GM21529 (cell line): Measurements from ENCODE around the gene ABCB10.
"Not testable (repeated sequence)": the region's sequence is repeated elsewhere in the genome, so short reads cannot be mapped to it uniquely, and the experiment has no call there.

Experiments used
- ATAC-seq: cut with Tn5 transposase; IDR thresholded peaks from one replicate; pipeline ENCODE4 v1.9.1; 2021; ENCODE audit not compliant: unreplicated experiment

The ABCB10 gene

GRCh38 chr1:229574679-229575442 lies 16.4 kb upstream of the ABCB10 start:
- no peak for ATAC-seq

GRCh38 chr1:229572286-229572685 lies 13.8 kb upstream of the ABCB10 start:
- ATAC-seq = no peak

GRCh38 chr1:229570891-229571516 lies 12.5 kb upstream of the ABCB10 start:
- no peak for ATAC-seq

- ATAC-seq = no peak
These were observed 11.8 kb upstream of the ABCB10 start for GRCh38 chr1:229570305-229570704.

GRCh38 chr1:229567109-229567868 lies 8.8 kb upstream of the ABCB10 start:
- ATAC-seq = no peak

GRCh38 chr1:229563701-229564100 lies 5.2 kb upstream of the ABCB10 start:
- ATAC-seq = no peak

- ATAC-seq = no peak
These were observed 4.7 kb upstream of the ABCB10 start for GRCh38 chr1:229563241-229563640.

GRCh38 chr1:229562686-229563085 lies 4.2 kb upstream of the ABCB10 start:
- no peak for ATAC-seq

GRCh38 chr1:229561141-229561540 lies 2.6 kb upstream of the ABCB10 start:
- no peak for ATAC-seq

GRCh38 chr1:229560124-229560523 lies 1.6 kb upstream of the ABCB10 start:
- not testable (repeated sequence) for ATAC-seq

- ATAC-seq = not testable (repeated sequence)
These were observed 862 bp upstream of the ABCB10 start for GRCh38 chr1:229559336-229559801.

- peak; percentile 32 for ATAC-seq
These were observed 543 bp downstream of the ABCB10 start for GRCh38 chr1:229557913-229558414.

GRCh38 chr1:229557200-229557850 lies 1.2 kb downstream of the ABCB10 start:
- ATAC-seq = peak; percentile 21

GRCh38 chr1:229554886-229555621 lies 3.5 kb downstream of the ABCB10 start:
- ATAC-seq = no peak

- ATAC-seq = no peak
These were observed 4.8 kb downstream of the ABCB10 start for GRCh38 chr1:229553621-229554130.

GRCh38 chr1:229552732-229553131 lies 5.8 kb downstream of the ABCB10 start:
- ATAC-seq = no peak

- ATAC-seq = no peak
These were observed 7.5 kb downstream of the ABCB10 start for GRCh38 chr1:229550812-229551567.

GRCh38 chr1:229547542-229547941 lies 11.0 kb downstream of the ABCB10 start:
- no peak for ATAC-seq

GRCh38 chr1:229544587-229544986 lies 13.9 kb downstream of the ABCB10 start:
- no peak for ATAC-seq
